HG02973 (cell line): ENCODE data around the gene CPSF4.

Experiments
- ATAC-seq: cut with Tn5 transposase; IDR thresholded peaks from one replicate; pipeline ENCODE4 v1.9.1; 2021; ENCODE audit warnings: moderate library complexity; ENCODE audit not compliant: unreplicated experiment

The CPSF4 gene

DNA sequence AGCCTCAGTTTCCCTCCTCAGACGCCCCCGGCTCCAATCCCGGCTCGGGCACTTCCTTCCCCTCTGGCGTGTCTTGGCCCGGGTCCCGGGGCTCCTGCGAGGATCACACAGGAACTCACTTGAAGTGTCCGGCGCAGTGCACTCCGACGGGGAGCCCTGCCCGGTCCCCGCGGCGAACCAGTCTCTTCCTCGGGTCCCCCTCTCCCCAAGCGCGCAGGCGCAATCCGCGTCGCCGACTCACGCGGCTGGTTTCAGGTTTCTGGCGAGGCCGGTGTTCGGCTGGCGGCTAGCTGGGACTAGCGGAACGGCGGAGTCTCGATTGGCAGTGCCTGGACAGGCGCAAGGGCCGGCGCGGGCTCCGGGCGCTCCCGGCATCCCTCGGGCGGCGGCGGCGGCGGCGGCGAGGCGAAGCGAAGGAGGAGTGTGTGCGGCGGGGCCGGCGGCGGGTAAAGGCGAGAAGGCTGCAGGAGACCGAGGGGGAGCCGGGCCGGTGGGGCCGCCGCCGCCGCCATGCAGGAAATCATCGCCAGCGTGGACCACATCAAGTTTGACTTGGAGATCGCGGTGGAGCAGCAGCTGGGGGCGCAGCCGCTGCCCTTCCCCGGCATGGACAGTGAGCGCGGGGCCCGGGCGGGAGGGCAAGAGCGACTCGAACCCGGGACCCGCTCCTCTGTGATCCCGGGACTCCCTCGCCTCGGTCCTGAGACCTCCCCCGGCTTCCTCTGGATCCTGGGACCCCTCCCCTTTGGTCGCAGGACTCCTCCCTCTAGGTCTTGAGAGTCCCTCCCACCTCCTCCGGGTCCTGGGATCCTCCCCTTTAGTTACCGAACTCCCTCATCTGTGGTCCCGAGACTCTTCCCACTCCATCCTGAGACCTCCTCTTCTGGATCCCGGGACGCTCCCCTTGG is at the start of gene CPSF4, which contains the start of gene PTCD1:
TSS of gene CPSF4 (plus strand) at position 371 of the 908 bp plus-strand sequence. CDS start at position 511, 140 bp downstream.
TSS of gene PTCD1 (minus strand) at position 226 of the 908 bp plus-strand sequence. CDS start 3,556 bp downstream, outside the sequence.
- peak; percentile 80 for ATAC-seq

DNA sequence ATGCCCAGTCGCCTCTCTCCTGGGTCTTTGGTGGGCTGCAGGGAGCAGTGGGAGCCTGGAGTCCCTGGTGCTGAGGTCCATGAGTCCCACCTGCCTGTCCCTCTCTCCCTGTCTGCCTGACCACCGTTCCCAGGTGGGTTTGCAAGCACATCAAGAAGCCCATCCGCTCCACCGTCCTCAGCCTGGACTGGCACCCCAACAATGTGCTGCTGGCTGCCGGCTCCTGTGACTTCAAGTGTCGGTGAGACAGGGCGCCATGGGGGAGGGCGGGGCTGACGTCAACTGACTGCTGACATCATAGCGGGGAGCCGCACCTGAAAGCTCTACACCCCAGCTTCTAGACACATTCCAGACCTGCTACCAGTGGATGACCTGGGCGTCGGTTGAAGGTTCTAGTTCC is 49.0 kb upstream of the CPSF4 start:
- no peak for ATAC-seq

DNA sequence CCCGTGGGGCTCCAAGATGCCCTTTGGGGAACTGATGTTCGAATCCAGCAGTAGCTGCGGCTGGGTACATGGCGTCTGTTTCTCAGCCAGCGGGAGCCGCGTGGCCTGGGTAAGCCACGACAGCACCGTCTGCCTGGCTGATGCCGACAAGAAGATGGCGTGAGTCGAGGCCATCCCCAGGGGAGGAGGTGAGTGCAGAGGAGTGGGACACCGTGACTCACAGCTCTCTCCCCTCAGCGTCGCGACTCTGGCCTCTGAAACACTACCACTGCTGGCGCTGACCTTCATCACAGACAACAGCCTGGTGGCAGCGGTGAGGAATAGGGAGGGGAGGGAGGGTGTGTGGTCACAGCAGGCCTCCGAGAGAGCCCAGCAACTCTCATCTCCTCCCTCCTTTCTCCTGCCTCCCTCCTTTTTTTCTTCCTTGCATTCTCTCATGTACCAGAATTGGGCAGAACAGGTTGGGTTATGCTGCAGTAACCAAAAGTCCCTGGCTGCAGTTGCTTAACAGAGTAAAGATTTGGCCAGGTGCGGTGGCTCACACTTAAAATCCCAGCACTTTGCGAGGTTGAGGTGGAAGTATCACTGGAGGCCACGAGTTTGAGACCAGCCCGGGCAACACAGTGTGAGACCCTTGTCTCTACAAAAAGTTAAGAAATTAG is 47.7 kb upstream of the CPSF4 start:
- no peak for ATAC-seq

DNA sequence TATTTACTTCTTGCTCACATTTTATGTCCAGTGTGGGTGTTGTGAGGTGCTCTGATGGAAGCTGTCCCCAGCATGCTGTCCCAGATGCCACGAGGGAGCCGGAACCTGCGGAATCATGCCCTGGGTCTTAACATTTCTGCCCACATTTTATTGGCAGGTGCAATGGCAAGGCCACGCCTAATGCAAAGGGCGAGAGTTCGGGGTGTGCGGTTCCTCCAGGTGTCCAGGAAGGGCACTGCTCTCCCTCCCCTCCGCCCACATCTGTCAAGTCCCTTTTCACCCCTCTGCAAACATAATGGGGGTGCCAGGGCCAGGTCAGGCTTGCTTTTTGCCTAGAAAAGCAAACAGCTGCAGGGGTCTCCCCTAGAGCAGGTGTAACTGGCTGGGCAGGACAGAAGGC is 46.7 kb upstream of the CPSF4 start:
- ATAC-seq: no peak

DNA sequence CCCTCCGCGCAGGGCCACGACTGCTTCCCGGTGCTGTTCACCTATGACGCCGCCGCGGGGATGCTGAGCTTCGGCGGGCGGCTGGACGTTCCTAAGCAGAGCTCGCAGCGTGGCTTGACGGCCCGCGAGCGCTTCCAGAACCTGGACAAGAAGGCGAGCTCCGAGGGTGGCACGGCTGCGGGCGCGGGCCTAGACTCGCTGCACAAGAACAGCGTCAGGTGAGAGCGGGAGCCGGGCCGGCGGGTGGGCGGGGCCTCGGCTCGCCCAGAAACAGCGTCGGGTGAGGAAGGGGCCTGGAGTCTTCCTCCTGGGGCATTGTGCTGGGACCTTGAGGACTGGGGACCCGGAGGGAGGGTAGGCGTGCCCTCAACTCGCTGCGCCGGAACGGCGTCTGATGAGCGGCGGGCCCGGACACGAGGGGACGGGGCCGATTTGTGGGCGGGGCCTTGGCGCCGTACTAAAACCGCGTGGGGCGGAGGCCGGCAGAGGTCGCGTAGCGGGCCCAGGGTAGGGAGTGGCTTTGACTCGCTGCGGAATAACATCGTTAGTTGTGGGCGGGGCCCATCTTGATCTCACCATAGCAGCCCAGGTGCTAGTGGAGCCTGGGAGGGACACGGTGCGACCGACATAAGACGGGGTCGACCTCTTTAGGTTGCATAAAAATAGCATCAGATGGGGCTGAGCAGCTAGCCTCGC is 45.9 kb upstream of the CPSF4 start:
- ATAC-seq: no peak

DNA sequence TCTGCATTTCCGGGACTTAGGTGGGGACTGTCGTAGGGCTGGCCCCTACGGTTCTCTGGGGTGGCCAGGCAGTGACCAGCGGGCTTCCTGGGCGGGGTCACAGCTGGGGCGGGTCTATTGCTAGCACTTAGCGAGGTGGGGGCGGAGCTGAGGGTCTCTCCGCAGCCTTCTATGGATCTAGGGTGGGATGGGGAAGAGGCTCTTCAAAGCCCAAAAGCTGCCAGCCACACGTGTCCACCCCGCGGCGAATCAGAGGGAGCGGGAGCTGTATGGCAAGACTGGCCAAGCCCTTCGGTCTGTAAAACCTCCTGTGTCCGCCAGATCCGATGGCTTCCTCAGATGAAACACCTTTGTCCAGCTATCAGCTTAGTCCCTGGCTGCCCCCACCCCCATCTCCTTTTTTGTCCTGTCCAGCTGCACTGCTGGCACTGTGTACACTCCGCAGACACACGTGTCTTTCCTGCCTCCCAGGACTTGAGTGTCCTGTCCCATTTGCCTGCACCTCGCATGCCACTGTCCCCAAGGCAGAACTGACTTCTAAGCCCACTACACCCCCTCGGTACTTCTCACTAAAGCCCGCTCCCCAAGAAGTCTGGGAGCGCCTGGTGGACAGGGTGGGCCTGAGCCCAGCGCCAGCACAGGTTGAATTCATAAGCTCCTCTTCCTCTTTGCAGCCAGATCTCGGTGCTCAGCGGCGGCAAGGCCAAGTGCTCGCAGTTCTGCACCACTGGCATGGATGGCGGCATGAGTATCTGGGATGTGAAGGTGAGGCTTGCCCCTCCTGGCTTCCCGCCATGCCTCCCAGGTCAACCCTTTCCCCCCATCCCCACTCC is 45.2 kb upstream of the CPSF4 start:
- ATAC-seq: no peak

DNA sequence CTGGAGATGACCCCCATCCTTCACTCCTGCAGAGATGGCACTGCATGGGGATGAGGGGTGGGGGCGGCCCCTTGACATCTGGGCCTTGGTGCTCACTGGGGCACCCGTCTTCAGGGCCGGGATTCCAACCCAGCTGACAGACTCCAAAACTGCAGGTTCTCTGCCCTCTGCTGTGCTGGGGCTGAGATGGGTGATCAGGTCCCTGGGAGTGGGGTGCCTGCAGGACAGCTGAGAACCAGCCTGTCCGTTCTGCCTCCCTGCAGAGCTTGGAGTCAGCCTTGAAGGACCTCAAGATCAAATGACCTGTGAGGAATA is 44.6 kb upstream of the CPSF4 start:
- no peak for ATAC-seq

DNA sequence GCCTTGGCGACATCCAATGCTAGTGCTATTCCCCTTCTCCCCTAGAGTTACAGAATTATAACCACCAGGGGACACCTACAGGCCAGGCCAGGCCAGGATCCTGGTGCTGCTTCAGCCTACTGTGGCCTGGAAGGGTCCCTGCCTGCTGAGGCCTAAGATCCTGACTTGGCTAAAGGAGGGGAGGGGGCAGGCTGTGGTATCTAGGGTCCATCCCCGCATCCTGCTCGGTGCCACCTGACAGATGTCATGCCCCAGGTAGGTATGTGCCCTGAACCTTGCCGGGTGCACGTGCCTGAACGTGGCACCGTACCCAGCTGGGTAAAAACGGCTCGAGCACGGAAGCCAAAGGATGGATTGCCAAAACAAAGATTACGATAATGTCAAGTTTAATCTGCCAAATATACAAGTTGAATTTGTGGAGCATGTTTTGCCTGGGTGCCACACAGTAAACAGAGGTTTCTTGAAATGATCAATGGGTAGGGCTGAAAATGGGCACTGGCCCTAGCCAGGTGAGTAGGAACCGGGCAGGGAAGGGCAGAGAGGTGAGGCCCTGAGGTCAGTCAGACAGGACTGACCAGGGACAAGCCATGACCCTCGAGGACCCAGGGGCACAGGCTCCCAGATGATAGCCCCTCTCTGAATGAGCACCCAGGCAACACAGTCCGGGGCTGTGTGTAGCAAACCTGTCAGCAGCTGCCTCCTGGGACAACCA is 43.0 kb upstream of the CPSF4 start:
- ATAC-seq: no peak

DNA sequence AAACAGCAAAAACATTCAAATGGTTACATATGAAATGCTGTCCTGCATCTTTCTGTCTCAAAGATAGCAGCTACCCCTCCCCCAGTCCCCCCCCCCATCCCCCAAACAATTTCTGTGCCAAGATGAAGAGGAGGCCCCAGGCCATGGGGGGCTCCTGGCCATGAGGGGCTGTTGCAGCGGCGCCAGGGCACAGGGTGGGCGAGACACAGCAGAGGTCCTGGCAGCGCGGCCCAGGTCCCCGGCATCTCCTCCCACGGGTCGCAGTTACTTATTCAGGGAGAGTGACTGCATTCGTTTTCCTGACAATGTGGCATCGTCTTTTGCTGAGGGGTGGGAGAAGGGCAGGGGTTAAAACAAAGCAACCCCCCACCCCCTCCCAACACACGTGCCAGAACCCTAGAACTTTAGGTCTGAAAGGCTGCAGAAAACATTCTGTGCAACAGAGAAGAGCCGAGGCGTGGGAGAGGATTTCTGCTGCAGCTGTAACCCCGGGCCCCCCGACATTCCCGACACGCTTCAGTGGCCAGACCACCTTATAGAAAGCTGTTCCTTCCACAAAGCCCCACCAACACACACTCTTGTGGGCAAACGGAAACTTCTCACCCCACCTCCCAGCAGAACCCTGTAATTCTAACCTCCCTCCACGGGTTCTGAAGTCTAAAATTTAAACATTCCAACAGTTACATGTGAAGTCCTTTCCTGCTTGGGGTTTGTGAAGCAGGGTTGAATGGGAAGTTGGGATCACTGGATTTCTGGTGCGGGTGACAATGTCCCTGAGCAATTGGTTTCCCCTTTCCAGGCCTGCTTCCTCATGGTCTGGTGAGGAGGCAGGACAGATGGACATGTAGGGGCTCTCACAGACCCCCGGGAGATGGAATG is 42.1 kb upstream of the CPSF4 start:
- ATAC-seq: no peak

DNA sequence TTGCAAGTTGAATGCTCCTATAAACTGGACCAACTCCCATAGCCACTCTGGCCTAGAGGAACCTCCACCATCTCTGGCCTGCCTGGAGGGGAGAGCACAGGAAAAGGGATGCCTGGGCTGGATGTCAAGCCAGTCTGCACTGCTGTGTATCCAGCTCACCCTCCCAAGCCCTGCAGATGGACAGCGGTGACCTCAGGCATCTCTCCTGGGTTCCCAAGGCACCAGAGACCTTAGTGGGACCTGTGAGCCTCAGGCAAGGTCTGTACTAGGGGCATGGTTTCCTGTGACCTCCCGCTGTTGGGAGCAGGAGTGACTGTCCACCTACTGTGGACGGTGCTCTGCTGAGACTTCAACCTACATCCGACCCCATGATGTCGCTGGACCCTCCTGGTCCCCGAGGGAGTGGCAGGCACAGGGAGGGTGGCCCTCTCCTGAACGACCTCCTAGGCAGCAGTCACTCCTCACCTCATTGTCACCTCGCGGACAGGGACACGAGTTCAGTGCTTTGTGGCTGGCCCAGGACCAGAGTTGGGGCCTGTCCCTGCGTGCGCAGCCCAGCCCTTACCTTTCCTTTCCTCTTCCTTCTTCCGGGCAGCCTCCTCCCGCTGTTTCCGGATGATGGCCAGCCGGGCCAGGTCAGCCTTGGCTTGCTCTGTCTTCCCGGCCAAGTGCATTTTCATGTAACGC is 41.3 kb upstream of the CPSF4 start:
- no peak for ATAC-seq

DNA sequence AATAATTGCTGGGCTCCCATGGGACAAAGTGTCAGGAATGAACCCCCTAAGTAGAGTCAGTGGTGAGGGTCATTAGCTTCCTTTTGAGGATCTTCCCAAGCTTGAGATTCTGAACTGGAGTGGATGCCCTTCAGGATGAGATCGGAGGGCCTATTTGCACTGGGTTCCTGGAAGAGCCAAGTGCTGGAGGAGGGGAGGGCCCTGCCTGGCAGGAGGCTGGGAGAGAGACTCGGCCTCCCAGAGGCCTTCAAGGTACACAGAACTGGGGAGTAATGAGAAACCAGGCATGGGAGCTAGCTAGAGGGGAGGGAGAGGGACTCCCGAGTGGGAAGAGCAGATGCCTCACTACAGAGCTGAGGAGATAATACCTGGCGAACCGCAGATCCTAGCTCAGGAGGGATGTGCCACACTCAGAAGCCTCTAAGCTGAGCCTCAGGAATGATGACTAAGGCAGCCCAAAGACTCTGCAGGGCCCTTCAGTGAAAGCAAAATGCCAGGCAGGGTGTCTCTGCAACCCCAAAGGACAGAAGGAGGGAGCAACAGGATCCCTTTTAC is 39.8 kb upstream of the CPSF4 start:
- no peak for ATAC-seq

DNA sequence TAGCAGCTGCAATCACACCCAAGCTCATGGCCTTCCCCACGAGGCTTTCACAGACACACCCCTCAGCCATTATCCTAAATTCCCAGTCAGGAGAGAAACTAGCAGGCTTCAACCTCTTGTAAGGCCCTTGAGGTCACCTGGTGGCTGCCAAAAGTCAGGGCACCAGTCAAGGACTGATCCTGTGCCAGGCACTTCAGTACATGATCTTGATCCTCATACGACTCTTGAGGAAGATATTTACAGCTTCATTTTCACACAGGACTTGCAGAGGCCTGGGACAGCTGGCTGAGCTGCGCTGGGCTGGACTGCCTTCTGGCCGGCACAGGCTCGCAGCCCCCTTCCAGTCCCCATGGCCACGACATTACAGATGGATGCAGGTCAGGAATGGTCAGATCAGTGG is 39.1 kb upstream of the CPSF4 start:
- no peak for ATAC-seq

DNA sequence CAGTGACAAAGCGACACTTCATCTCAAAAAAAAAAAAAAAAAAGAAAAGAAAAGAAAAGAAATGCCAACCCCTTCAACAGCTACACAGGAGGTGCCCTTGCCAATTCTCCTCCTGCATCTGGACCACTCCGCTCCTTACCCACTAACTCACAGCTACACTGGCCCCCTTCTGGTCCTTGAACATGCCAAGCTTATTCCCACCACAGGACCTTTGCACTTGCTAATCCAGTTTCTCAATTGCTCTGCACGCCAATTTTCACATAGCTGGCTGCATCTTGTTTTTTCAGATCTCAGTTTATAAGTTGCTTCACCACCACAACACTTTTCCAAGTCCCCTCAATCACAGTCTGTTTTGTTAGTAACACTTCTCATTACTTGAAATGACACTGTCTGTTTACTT is 35.9 kb upstream of the CPSF4 start:
- ATAC-seq: no peak

DNA sequence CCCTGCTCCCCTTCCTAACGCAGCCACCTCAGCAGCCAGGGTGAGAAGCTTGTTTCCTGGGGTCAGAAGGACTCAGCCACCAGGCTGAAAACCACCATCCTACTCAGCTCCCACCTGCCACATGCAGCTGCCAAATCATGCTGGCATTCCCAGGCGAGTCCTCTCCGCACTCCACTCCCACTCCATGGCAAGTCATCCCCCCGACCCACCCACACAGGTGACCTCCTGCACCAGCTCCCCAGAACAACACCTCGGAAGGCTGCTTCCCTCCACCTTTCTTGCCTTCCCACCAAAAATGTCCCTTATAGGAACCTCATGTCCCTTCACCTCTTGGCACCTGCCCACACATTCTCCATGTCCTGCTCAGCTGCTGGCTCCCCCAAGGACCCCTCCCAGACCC is 35.0 kb upstream of the CPSF4 start:
- ATAC-seq: no peak

DNA sequence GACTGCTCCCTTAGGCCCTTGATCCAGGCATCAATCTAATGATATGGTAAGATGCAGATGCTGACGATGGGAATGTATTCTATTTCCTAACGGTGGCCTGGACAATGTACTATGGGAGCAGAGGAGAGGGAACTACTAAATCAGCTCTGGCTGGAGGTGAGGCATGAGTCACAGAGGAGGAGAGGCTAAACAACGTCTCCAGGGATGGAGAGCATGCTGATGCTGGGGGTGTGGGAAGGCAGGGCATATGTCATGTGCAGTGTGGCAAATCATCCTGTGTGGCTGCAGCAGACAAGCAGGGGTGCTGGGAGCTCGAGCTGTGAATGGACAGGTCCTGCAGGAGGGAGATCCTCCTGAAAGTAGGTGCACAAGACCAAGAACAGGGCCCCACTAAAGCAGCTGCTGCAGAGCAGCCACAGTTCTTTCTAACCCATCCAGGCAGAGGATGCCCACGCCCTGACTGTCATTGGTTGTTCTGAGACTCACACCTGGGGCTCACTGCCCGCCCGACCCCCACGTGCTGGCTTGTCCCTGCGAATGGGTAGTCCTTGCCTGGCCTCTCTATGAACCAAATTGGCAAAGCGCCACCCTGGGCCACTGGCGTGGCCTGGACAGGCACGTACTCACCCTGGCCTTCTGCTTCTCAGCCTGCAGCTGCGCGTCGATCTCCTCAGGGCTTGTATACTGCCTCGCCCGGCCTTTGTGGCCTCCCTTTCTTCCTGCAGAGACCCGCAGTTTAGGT is 34.3 kb upstream of the CPSF4 start:
- no peak for ATAC-seq

DNA sequence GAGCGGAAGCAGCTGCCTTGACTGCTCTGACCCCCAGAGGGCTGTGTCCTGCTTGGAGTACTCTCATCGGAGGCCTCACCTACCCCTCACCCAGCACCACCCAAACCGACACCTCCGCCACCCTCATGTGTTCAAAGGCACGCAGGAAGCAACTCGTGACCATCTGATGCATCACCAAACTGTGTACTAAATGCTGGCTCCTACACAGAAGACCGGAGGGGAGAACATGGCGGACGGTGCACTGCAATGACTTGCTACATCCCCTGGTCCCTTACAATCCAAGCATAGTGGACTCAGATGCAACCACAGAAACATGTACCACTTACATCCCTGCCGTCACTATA is 33.8 kb upstream of the CPSF4 start:
- no peak for ATAC-seq

DNA sequence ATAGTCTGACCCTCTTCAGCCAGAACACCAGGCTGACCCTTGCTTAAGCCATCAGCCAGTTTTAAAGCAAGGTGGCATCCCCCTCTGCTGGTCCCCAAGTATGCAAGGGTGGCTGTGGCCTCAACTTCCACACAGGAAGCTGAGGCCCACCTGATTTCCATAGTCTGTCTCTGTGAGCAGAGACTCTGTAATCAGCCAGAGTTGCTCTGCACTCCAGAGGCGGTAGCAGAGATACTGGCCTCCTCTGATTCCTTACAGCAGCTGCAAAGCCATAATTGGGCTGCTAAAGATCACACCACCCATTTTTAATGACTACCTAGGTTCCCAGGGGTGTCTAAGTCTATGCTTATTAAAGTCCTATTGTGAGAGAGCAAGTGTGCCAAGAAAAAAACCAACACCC is 32.2 kb upstream of the CPSF4 start:
- no peak for ATAC-seq

DNA sequence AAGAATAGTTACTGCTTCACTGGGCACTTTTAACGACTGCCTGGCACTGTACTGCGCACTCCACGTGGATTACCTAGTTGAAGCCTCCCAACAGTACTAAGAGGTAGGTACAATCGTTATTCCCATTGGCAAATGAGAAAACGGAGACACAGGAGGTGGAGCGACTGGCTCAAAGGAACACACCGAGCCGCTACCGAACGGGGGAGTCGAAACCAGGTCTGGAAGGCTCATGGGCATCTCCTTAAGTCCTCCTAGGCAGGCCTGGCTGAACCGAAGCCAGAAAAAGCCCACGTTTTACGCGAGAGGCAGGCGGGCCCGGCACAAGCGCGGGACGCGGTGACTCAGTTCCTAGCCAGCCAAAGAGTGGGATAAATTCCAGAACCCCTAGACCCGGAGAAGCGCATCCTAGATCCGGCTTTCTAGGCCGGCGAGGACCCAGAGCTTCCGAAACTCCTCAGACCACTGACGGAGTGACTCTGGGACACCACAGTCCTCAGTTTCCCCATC is 30.8 kb upstream of the CPSF4 start:
- peak; percentile 9 for ATAC-seq
